T-helper 1 cell treated with Interleukin-12 subunit alpha and Interleukin-12 subunit beta and Interleukin-4 antibody, amounts not matched to agents 30 μg/mL and 1 μg/mL, for 36 hours (primary cell): Measurements from ENCODE around the gene CACNG5.

Experiments
- H3K27ac Mint-ChIP-seq: one replicate; pipeline ENCODE4 v1.8.0; 2021; ENCODE audit warnings: mild to moderate bottlenecking, mixed read lengths
- H3K27me3 Mint-ChIP-seq: one replicate; pipeline ENCODE4 v1.8.0; 2021; ENCODE audit warnings: low read depth, mixed read lengths
- H3K36me3 Mint-ChIP-seq: one replicate; pipeline ENCODE4 v1.8.0; 2021; ENCODE audit warnings: low read depth, mixed read lengths
- H3K4me1 Mint-ChIP-seq: one replicate; pipeline ENCODE4 v1.8.0; 2021; ENCODE audit warnings: low read depth, mixed read lengths
- H3K4me3 Mint-ChIP-seq: one replicate; pipeline ENCODE4 v1.8.0; 2021; ENCODE audit warnings: mild to moderate bottlenecking, moderate library complexity, mixed read lengths
- H3K9me3 Mint-ChIP-seq: one replicate; pipeline ENCODE4 v1.8.0; 2021; ENCODE audit warnings: mixed read lengths

Gene CACNG5

GRCh38 chr17:66849032-66849655 is 14.2 kb downstream of the CACNG5 start:
- Mint-ChIP-seq H3K27ac (no peak overlapping the region), H3K9me3 (peaks cover 6% of the 10 kb centered on the region), H3K27me3 (peaks cover 5% of the 10 kb centered on the region), H3K4me1 (no peaks in the 10 kb centered on the region), H3K4me3 (no peak overlapping the region), H3K36me3 (no peaks in the 10 kb centered on the region)

- Mint-ChIP-seq H3K36me3 (no peaks in the 10 kb centered on the region), H3K4me3 (no peak overlapping the region), H3K27ac (no peak overlapping the region), H3K27me3 (peaks cover 5% of the 10 kb centered on the region), H3K9me3 (peaks cover 12% of the 10 kb centered on the region), H3K4me1 (no peaks in the 10 kb centered on the region)
Observed at GRCh38 chr17:66849851-66850580, 15.1 kb downstream of the CACNG5 start.

GRCh38 chr17:66850692-66851091 is 15.8 kb downstream of the CACNG5 start:
- H3K27ac Mint-ChIP-seq = no peak overlapping the region
- no peaks in the 10 kb centered on the region for H3K4me1 Mint-ChIP-seq

GRCh38 chr17:66855204-66855603 is 20.3 kb downstream of the CACNG5 start:
- H3K27ac Mint-ChIP-seq = no peak overlapping the region
- H3K4me3 Mint-ChIP-seq = no peak overlapping the region
- H3K27me3 Mint-ChIP-seq = peaks cover 5% of the 10 kb centered on the region
- H3K36me3 Mint-ChIP-seq = no peaks in the 10 kb centered on the region
- peaks cover 10% of the 10 kb centered on the region for H3K9me3 Mint-ChIP-seq
- H3K4me1 Mint-ChIP-seq = no peaks in the 10 kb centered on the region

More at GRCh38 chr17:66850692-66851091, 15.8 kb downstream of the CACNG5 start:
- Mint-ChIP-seq H3K4me3 (no peak overlapping the region), H3K36me3 (no peaks in the 10 kb centered on the region), H3K27me3 (peaks cover 5% of the 10 kb centered on the region), H3K9me3 (peaks cover 12% of the 10 kb centered on the region)

- H3K4me1 Mint-ChIP-seq = no peaks in the 10 kb centered on the region
- no peak overlapping the region for H3K27ac Mint-ChIP-seq
- no peaks in the 10 kb centered on the region for H3K36me3 Mint-ChIP-seq
- no peaks in the 10 kb centered on the region for H3K27me3 Mint-ChIP-seq
- peaks cover 10% of the 10 kb centered on the region for H3K9me3 Mint-ChIP-seq
- no peak overlapping the region for H3K4me3 Mint-ChIP-seq
Observed at GRCh38 chr17:66858226-66859083, 23.5 kb downstream of the CACNG5 start.

- no peaks in the 10 kb centered on the region for H3K36me3 Mint-ChIP-seq
- peaks cover 2% of the 10 kb centered on the region for H3K27me3 Mint-ChIP-seq
- peaks cover 10% of the 10 kb centered on the region for H3K9me3 Mint-ChIP-seq
- H3K4me1 Mint-ChIP-seq = no peaks in the 10 kb centered on the region
- no peak overlapping the region for H3K27ac Mint-ChIP-seq
- no peak overlapping the region for H3K4me3 Mint-ChIP-seq
Observed at GRCh38 chr17:66859353-66859752, 24.4 kb downstream of the CACNG5 start.

- Mint-ChIP-seq H3K27ac (no peak overlapping the region), H3K27me3 (peaks cover 3% of the 10 kb centered on the region), H3K9me3 (peaks cover 5% of the 10 kb centered on the region), H3K36me3 (no peaks in the 10 kb centered on the region), H3K4me3 (no peak overlapping the region), H3K4me1 (no peaks in the 10 kb centered on the region)
Observed at GRCh38 chr17:66860204-66860603, 25.3 kb downstream of the CACNG5 start.

GRCh38 chr17:66863820-66864219 is 28.9 kb downstream of the CACNG5 start:
- H3K36me3 Mint-ChIP-seq = no peaks in the 10 kb centered on the region
- no peaks in the 10 kb centered on the region for H3K4me1 Mint-ChIP-seq
- H3K4me3 Mint-ChIP-seq = no peak overlapping the region
- H3K27me3 Mint-ChIP-seq = peaks cover 12% of the 10 kb centered on the region
- no peaks in the 10 kb centered on the region for H3K9me3 Mint-ChIP-seq
- H3K27ac Mint-ChIP-seq = no peak overlapping the region

- no peak overlapping the region for H3K27ac Mint-ChIP-seq
- H3K36me3 Mint-ChIP-seq = no peaks in the 10 kb centered on the region
- no peaks in the 10 kb centered on the region for H3K9me3 Mint-ChIP-seq
- peaks cover 12% of the 10 kb centered on the region for H3K27me3 Mint-ChIP-seq
- H3K4me1 Mint-ChIP-seq = no peaks in the 10 kb centered on the region
- H3K4me3 Mint-ChIP-seq = no peak overlapping the region
Observed at GRCh38 chr17:66865151-66865550, 30.2 kb downstream of the CACNG5 start.

GRCh38 chr17:66873962-66874361 is 39.0 kb downstream of the CACNG5 start:
- H3K9me3 Mint-ChIP-seq = peaks cover 3% of the 10 kb centered on the region
- peaks cover 9% of the 10 kb centered on the region for H3K27me3 Mint-ChIP-seq
- no peaks in the 10 kb centered on the region for H3K4me1 Mint-ChIP-seq
- no peaks in the 10 kb centered on the region for H3K36me3 Mint-ChIP-seq
- H3K27ac Mint-ChIP-seq = no peak overlapping the region
- no peak overlapping the region for H3K4me3 Mint-ChIP-seq

- no peaks in the 10 kb centered on the region for H3K4me1 Mint-ChIP-seq
- H3K27ac Mint-ChIP-seq = no peak overlapping the region
- no peak overlapping the region for H3K4me3 Mint-ChIP-seq
- H3K9me3 Mint-ChIP-seq = peaks cover 17% of the 10 kb centered on the region
- peaks cover 3% of the 10 kb centered on the region for H3K36me3 Mint-ChIP-seq
- peaks cover 5% of the 10 kb centered on the region for H3K27me3 Mint-ChIP-seq
Observed at GRCh38 chr17:66884931-66885330, 50.0 kb downstream of the CACNG5 start.

GRCh38 chr17:66885417-66885816 is 50.5 kb downstream of the CACNG5 start:
- Mint-ChIP-seq H3K4me3 (no peak overlapping the region), H3K27ac (no peak overlapping the region), H3K9me3 (peaks cover 15% of the 10 kb centered on the region), H3K4me1 (no peaks in the 10 kb centered on the region), H3K27me3 (peaks cover 5% of the 10 kb centered on the region), H3K36me3 (peaks cover 3% of the 10 kb centered on the region)

GRCh38 chr17:66889480-66890230 is 54.7 kb downstream of the CACNG5 start:
- Mint-ChIP-seq H3K4me3 (no peak overlapping the region), H3K9me3 (no peaks in the 10 kb centered on the region), H3K27ac (no peak overlapping the region), H3K4me1 (no peaks in the 10 kb centered on the region), H3K36me3 (no peaks in the 10 kb centered on the region), H3K27me3 (no peaks in the 10 kb centered on the region)

GRCh38 chr17:66892246-66892645 is 57.3 kb downstream of the CACNG5 start:
- Mint-ChIP-seq H3K9me3 (no peaks in the 10 kb centered on the region), H3K27me3 (no peaks in the 10 kb centered on the region), H3K4me1 (no peaks in the 10 kb centered on the region), H3K27ac (no peak overlapping the region), H3K4me3 (no peak overlapping the region), H3K36me3 (no peaks in the 10 kb centered on the region)
